SH-SY5Y (cell line): ENCODE measurements around the gene METRNL.

Experiments
- GATA2 ChIP-seq: IDR thresholded peaks from 2 replicates; pipeline ENCODE4 v1.6.1; 2011; ENCODE audit warnings: mild to moderate bottlenecking, low read depth, low read length
- GATA3 ChIP-seq: IDR thresholded peaks from 2 replicates; pipeline ENCODE4 v1.6.1; 2011; ENCODE audit warnings: low read depth, mild to moderate bottlenecking, low read length, moderate library complexity

GRCh38 chr17:83126275-83126811 lies 46.9 kb downstream of the METRNL start:
- TF ChIP-seq GATA2 (no peak), GATA3 (no peak)
